Measurements from ENCODE around the gene GATA3. TPM values are rescaled to one million over a fixed set of nuclear protein-coding genes. Genes with fewer than 3 reads are reported as not detected.
A peak's percentile ranks its signal among the peaks of the same experiment; 100 is the strongest.

GATA3 gene
- total RNA-seq, 1 experiment from 2014 or later: 5.9 TPM

DNA sequence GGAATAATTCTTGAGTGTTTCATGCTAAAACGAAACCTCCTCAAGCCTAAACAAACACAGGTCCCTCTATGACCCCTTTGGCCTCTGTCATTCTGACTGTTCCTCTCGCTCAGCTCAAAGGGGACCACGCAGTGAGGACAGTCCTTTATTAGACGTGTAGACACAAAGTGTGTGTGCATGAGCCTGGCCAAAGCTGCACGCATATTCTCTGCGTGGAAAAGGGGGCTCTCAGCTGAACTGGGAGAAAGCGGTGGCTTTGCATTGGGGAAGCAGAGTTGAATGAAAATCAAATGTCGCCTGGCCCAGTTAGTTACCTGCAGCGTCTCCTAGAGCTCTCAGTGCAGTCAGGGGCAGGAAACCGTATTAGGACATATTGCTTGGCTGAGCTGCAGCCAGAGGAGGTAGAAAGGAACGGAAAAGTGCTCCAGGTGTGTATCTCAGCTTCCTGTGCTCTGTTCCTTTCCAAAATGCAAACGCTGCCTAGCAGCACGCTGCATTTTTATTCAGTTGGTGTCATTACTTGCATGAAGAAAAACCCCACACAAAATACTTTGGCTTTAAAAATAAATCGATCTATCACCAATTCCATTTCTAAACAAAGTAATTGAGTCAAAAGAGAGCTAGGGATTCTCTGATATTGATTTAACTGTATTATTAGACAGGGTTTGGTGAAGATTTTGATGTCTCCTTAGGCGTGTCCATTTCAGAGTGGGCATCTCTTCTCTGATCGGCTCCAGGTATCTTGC lies 4.9 kb downstream of the GATA3 start:
- in situ Hi-C loops (cut with HindIII; ENCODE audit: low pct_unique_long_range_greater_than_20kb, low sequenced_read_pairs): no loop called here

More for the DNA sequence above, 4.9 kb downstream of the GATA3 start:
- Histone ChIP-seq H3K4me3 (ENCODE audit: low read depth in 2 of 2, low read length in 2 of 2) (peak overlapping the region in 1 of 2 experiments; percentile 57; a peak in 1 of 4 replicates), H3K4me1 (ENCODE audit: control insufficient read depth, insufficient read depth, low read length) (no peaks in the 10 kb centered on the region), H3K27ac (ENCODE audit: low read length) (no peak overlapping the region), H3K9me3 (ENCODE audit: control insufficient read depth, insufficient read depth, low read depth, low read length) (no peaks in the 10 kb centered on the region), H3K27me3 (ENCODE audit: control insufficient read depth, insufficient read depth, low read length) (no peaks in the 10 kb centered on the region), H3K36me3 (ENCODE audit: control insufficient read depth, insufficient read depth, low read length) (no peaks in the 10 kb centered on the region)
- CTCF ChIA-PET: no interaction called here
- no TSS peak for BruUV-seq (replicated peaks)
- POLR2A ChIA-PET: no interaction called here
- ATAC-seq (no peak), DNase-seq (ENCODE audit: low read depth, low spot score) (no peak)
- intact Hi-C loops (cut with micrococcal nuclease; ENCODE audit: unreplicated experiment): no loop called here
- no peak for TF ChIP-seq REST (IDR thresholded peaks at IDR 0.05; ENCODE audit: insufficient read depth in 1 of 2, low read depth in 2 of 2, low read length in 1 of 2)
- no peak for TF ChIP-seq CTCF (IDR thresholded peaks at IDR 0.05)
- no peak for TF ChIP-seq TCF7L2 (IDR thresholded peaks at IDR 0.05; ENCODE audit: low read depth, low read length)
- no peak for TF ChIP-seq POLR2AphosphoS5 (IDR thresholded peaks at IDR 0.05; ENCODE audit: low read depth, low read length)
- TF ChIP-seq SIN3A (IDR thresholded peaks at IDR 0.05; ENCODE audit: borderline replicate concordance, insufficient read depth, low read depth, low read length): no peak
